Cardiac septum (tissue), 1 donor: ENCODE results near the gene SOX1. TPM values are rescaled to one million over a fixed set of nuclear protein-coding genes. Genes with fewer than 3 reads are reported as not detected.

Experiments
- DNase-seq: peaks from one replicate; pipeline ENCODE4 v3.0.0-alpha.2; 2020; ENCODE audit warnings: low spot score
- intact Hi-C: fragments of 100-400 bp; cut with DNase I; formaldehyde crosslinking; loops from one replicate; pipeline ENCODE4 v1.14.0; 2022
- long read RNA-seq: library from polyadenylated mRNA; unstranded; transcript quantifications from one replicate; pipeline ENCODE4 v2.0.0, GENCODE V29; 2021
- total RNA-seq: library from RNA; stranded (reverse); fragmentation: NEBNext Ultra II Directional; extraction: Animal tissue kit (Norgen Biotek cat#: 25700); gene quantifications from one replicate; pipeline ENCODE4 v1.2.1, GENCODE V29; 2021
- donor health status: DM: no; HTN: no; CAD: no.

The SOX1 gene
- not detected for total RNA-seq
- long read RNA-seq: 0 reads

- intact Hi-C loops: no loop called here
- DNase-seq: no peak
Observed at GRCh38 chr13:112067116-112067741, at the start of gene SOX1. SOX1 (plus strand) TSS chr13:112067149; CDS start chr13:112067659, 510 bp downstream.

- no peak for DNase-seq
- intact Hi-C loops: no loop called here
Observed at GRCh38 chr13:112024577-112024976, 42.4 kb upstream of the SOX1 start.

GRCh38 chr13:112027250-112027649, 39.7 kb upstream of the SOX1 start:
- DNase-seq: no peak
- intact Hi-C loops: no loop called here

GRCh38 chr13:112028481-112028880, 38.5 kb upstream of the SOX1 start:
- intact Hi-C loops: no loop called here
- DNase-seq: no peak

- intact Hi-C loops: no loop called here
- no peak for DNase-seq
Observed at GRCh38 chr13:112029143-112029542, 37.8 kb upstream of the SOX1 start.

GRCh38 chr13:112032186-112032993, 34.6 kb upstream of the SOX1 start:
- no peak for DNase-seq
- intact Hi-C loops: no loop called here

- intact Hi-C loops: no loop called here
- no peak for DNase-seq
Observed at GRCh38 chr13:112034231-112034630, 32.7 kb upstream of the SOX1 start.

- intact Hi-C loops: no loop called here
- no peak for DNase-seq
Observed at GRCh38 chr13:112034846-112035245, 32.1 kb upstream of the SOX1 start.

GRCh38 chr13:112042496-112042895, 24.5 kb upstream of the SOX1 start:
- intact Hi-C loops: no loop called here
- DNase-seq: no peak

GRCh38 chr13:112052213-112052612, 14.7 kb upstream of the SOX1 start:
- peak; percentile 10 for DNase-seq
- intact Hi-C loops: no loop called here

- DNase-seq: peak; percentile 46
- intact Hi-C loops: no loop called here
Observed at GRCh38 chr13:112053167-112053743, 13.7 kb upstream of the SOX1 start.

GRCh38 chr13:112053744-112054615, 13.0 kb upstream of the SOX1 start:
- peak; percentile 72 for DNase-seq
- intact Hi-C loops: no loop called here

- DNase-seq: no peak
- intact Hi-C loops: no loop called here
Observed at GRCh38 chr13:112054616-112055015, 12.3 kb upstream of the SOX1 start.

- DNase-seq: peak; percentile 35
- intact Hi-C loops: no loop called here
Observed at GRCh38 chr13:112055036-112055914, 11.7 kb upstream of the SOX1 start.

- no peak for DNase-seq
- intact Hi-C loops: no loop called here
Observed at GRCh38 chr13:112055915-112056269, 11.1 kb upstream of the SOX1 start.

- intact Hi-C loops: no loop called here
- DNase-seq: no peak
Observed at GRCh38 chr13:112056284-112056727, 10.6 kb upstream of the SOX1 start.

- intact Hi-C loops: no loop called here
- peak; percentile 57 for DNase-seq
Observed at GRCh38 chr13:112056739-112057438, 10.1 kb upstream of the SOX1 start.

- intact Hi-C loops: no loop called here
Observed at GRCh38 chr13:112057439-112057735, 9.6 kb upstream of the SOX1 start.

More at GRCh38 chr13:112057439-112057735, 9.6 kb upstream of the SOX1 start:
- DNase-seq: no peak
